K562 (cell line): ENCODE results near the gene GLRX2. TPM values are rescaled to one million over a fixed set of nuclear protein-coding genes. Genes with fewer than 3 reads are reported as not detected.

Source experiments
- BCOR ChIP-seq: fragments of 450-650 bp; IDR thresholded peaks from 2 replicates; pipeline ENCODE4 v1.6.1; 2016
- CHD4 ChIP-seq: fragments of 200-600 bp; sonication (generic); IDR thresholded peaks from 3 replicates; pipeline ENCODE4 v1.6.1; 2012; ENCODE audit warnings: low read depth, mild to moderate bottlenecking, mixed read lengths, low read length, inconsistent platforms; ENCODE audit not compliant: insufficient read depth, insufficient replicate concordance, poor library complexity, severe bottlenecking
- CSDE1 ChIP-seq, 2 experiments: fragments of 450-650 bp; IDR thresholded peaks; 2 replicates each; pipeline ENCODE4 v1.6.1; 2016; ENCODE audit warnings: mild to moderate bottlenecking in 1 of 2
- ELF4 ChIP-seq: fragments of 450-650 bp; formaldehyde crosslinking; IDR thresholded peaks from 2 replicates; pipeline ENCODE4 v1.4.0; 2022; ENCODE audit warnings: missing genetic modification characterization
- HDAC1 ChIP-seq, 2 experiments: fragments of 450-650 bp; IDR thresholded peaks; 2 replicates each; pipeline ENCODE4 v1.6.1; 2016 to 2017; ENCODE audit warnings: inconsistent platforms in 1 of 2, mild to moderate bottlenecking in 1 of 2, moderate library complexity in 1 of 2
- HLTF ChIP-seq: fragments of 450-650 bp; IDR thresholded peaks from 2 replicates; pipeline ENCODE4 v1.6.1; 2016
- LARP7 ChIP-seq: fragments of 450-650 bp; IDR thresholded peaks from 2 replicates; pipeline ENCODE4 v1.6.1; 2016
- MTA2 ChIP-seq: fragments of 450-650 bp; IDR thresholded peaks from 2 replicates; pipeline ENCODE4 v1.6.1; 2016; ENCODE audit warnings: low read depth
- NCOA4 ChIP-seq: fragments of 450-650 bp; IDR thresholded peaks from 2 replicates; pipeline ENCODE4 v1.6.1; 2018; ENCODE audit warnings: mild to moderate bottlenecking; ENCODE audit not compliant: partially characterized antibody
- PHB2 ChIP-seq: fragments of 450-650 bp; IDR thresholded peaks from 2 replicates; pipeline ENCODE4 v1.6.1; 2017; ENCODE audit warnings: low read depth
- RBM25 ChIP-seq: fragments of 200-400 bp; formaldehyde crosslinking; IDR thresholded peaks from 2 replicates; pipeline ENCODE4 v1.6.1; 2018; ENCODE audit warnings: low read length, low read depth, moderate library complexity; ENCODE audit not compliant: severe bottlenecking
- ZBTB5 ChIP-seq: fragments of 450-650 bp; IDR thresholded peaks from 2 replicates; pipeline ENCODE4 v1.6.1; 2017; ENCODE audit warnings: antibody characterized with exemption
- ZNF407 ChIP-seq: fragments of 450-650 bp; IDR thresholded peaks from 2 replicates; pipeline ENCODE4 v1.6.1; 2016; ENCODE audit warnings: low read depth
- polyA plus RNA-seq, 8 experiments: library from polyadenylated mRNA; depleted of rRNA in 4 of 8; stranded (reverse) in 5 of 8; unstranded in 3 of 8; fragments of >200 nt; fragmentation: Nextera tagmentation in 2 of 8; fragmentation: Illumina TruSeq in 1 of 8; extraction: Ambion mirVana in 2 of 8; extraction: Trizol in 1 of 8; gene quantifications; 2 replicates each; pipeline versions ENCODE4 v1.2.1 to v1.2.3, GENCODE V29; 2011 to 2014; ENCODE audit warnings: inconsistent platforms in 1 of 8, missing spikeins in 1 of 8
- total RNA-seq, 7 experiments: library from RNA; depleted of rRNA in 6 of 7; stranded (reverse); fragments of >200 nt in 6 of 7; fragmentation: Illumina TruSeq in 2 of 7; extraction: Trizol in 2 of 7; gene quantifications; 2 replicates each; pipeline versions ENCODE4 v1.2.1 to v1.2.3, GENCODE V29; 2011 to 2021; ENCODE audit warnings: low replicate concordance in 1 of 7
- TF ChIP-seq, protein P1 (sequence below): IDR thresholded peaks from 2 replicates; pipeline ENCODE4 v1.6.1; 2016; ENCODE audit warnings: missing genetic modification characterization, missing compliant biosample characterization
- TF ChIP-seq, protein P2 (sequence below): fragments of 450-650 bp; IDR thresholded peaks from 2 replicates; pipeline ENCODE4 v1.6.1; 2016; ENCODE audit warnings: borderline replicate concordance

Gene GLRX2
- total and polyA plus RNA-seq, 9 of the 15 experiments (the other 6 are each of a cell fraction or from before 2014, with no cell fraction given): 13.3 to 82.6 (median 55.1) TPM

- TF ChIP-seq ZNF407: peak; percentile 58; the same call in 1 of the 2 replicates
- peak; percentile 49 for TF ChIP-seq RBM25
- TF ChIP-seq, protein P1, sequence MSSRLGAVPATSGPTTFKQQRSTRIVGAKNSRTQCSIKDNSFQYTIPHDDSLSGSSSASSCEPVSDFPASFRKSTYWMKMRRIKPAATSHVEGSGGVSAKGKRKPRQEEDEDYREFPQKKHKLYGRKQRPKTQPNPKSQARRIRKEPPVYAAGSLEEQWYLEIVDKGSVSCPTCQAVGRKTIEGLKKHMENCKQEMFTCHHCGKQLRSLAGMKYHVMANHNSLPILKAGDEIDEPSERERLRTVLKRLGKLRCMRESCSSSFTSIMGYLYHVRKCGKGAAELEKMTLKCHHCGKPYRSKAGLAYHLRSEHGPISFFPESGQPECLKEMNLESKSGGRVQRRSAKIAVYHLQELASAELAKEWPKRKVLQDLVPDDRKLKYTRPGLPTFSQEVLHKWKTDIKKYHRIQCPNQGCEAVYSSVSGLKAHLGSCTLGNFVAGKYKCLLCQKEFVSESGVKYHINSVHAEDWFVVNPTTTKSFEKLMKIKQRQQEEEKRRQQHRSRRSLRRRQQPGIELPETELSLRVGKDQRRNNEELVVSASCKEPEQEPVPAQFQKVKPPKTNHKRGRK (tag): peak; percentile 96
- TF ChIP-seq HLTF: 0 out of 2 replicates have a peak, but pooled peaks have one; percentile 14
- peak; percentile 34 for TF ChIP-seq NCOA4
- TF ChIP-seq, protein P2, sequence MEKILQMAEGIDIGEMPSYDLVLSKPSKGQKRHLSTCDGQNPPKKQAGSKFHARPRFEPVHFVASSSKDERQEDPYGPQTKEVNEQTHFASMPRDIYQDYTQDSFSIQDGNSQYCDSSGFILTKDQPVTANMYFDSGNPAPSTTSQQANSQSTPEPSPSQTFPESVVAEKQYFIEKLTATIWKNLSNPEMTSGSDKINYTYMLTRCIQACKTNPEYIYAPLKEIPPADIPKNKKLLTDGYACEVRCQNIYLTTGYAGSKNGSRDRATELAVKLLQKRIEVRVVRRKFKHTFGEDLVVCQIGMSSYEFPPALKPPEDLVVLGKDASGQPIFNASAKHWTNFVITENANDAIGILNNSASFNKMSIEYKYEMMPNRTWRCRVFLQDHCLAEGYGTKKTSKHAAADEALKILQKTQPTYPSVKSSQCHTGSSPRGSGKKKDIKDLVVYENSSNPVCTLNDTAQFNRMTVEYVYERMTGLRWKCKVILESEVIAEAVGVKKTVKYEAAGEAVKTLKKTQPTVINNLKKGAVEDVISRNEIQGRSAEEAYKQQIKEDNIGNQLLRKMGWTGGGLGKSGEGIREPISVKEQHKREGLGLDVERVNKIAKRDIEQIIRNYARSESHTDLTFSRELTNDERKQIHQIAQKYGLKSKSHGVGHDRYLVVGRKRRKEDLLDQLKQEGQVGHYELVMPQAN: peak; percentile 47
- TF ChIP-seq BCOR: peak; percentile 93; the same call in 1 of the 2 replicates
- TF ChIP-seq CSDE1 (IDR thresholded peaks at IDR 0.05): 0 out of 4 replicates have a peak, but pooled peaks of 1 of the 2 experiments have one; percentile 28
- TF ChIP-seq PHB2: peak; percentile 68; the same call in 1 of the 2 replicates
- TF ChIP-seq HDAC1 (IDR thresholded peaks at IDR 0.05): peak in 1 of 2 experiments; percentile 55; a peak in 1 of 4 replicates
- peak; percentile 88; the same call in 1 of the 2 replicates for TF ChIP-seq LARP7
- TF ChIP-seq ELF4 (CRISPR knock-in tag): 0 out of 2 replicates have a peak, but pooled peaks have one; percentile 40
- peak; percentile 38; the same call in 1 of the 2 replicates for TF ChIP-seq ZBTB5
- TF ChIP-seq MTA2: peak; percentile 43; the same call in 1 of the 2 replicates
- TF ChIP-seq CHD4: peak; percentile 52
Measured at GRCh38 chr1:193117167-193117566, 12.0 kb upstream of the GLRX2 start (continued).
